Frontal cortex (tissue), 4 donors: ENCODE measurements around the gene PPP1R12A. TPM values are rescaled to one million over a fixed set of nuclear protein-coding genes. Genes with fewer than 3 reads are reported as not detected.
"Not testable (repeated sequence)": the region's sequence is repeated elsewhere in the genome, so short reads cannot be mapped to it uniquely, and the experiment has no call there.

Experiments used
- DNase-seq, 2 donors: peaks; one replicate each; pipeline ENCODE4 v3.0.0; 2012; ENCODE audit warnings: low spot score in 2 of 2
- FAIRE-seq: peaks from 2 replicates; lab custom pipeline; 2012; peaks lifted over from hg19 to GRCh38; lab: Jason Lieb, UNC
- total RNA-seq: library from RNA; depleted of rRNA; stranded (reverse); fragments of >200 nt; gene quantifications from one replicate; pipeline ENCODE4 v1.2.3, GENCODE V29; 2014
- donor health status: control.
- donor health status: control.
- donor health status: control.

Gene PPP1R12A
- total RNA-seq, 1 donor from 2014 or later: 181 TPM

DNA sequence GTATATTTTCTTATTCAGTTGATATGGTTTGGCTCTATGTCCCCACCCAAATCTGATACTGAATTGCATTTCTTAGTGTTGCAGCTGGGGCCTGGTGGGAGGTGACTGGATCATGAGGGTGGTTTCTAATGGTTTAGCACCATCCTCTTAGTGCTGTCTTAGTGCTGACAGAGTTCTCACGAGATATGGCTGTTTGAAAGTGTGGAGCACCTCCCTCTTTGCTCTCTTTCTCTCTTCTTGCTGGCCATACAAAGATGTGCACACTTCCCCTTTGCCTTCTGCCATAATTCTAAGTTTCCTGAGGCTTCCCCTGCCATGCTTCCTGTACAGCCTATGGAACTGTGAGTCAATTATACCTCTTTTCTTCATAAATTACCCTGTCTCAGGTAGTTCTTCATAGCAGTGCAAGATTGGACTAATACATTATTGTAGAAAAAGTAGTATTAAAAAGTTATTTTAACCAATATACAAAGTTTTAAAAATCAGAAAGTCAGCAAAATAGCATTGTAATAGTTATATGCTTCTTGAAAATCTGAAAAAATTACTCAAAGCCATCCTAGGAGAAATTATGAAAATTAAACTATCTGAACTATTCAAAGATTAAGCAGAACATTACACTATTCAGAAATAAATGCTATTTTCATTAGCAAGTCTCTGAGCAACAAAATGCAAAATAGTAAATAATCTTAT is 84.1 kb downstream of the PPP1R12A start:
- FAIRE-seq (no peak), DNase-seq (no peak)

DNA sequence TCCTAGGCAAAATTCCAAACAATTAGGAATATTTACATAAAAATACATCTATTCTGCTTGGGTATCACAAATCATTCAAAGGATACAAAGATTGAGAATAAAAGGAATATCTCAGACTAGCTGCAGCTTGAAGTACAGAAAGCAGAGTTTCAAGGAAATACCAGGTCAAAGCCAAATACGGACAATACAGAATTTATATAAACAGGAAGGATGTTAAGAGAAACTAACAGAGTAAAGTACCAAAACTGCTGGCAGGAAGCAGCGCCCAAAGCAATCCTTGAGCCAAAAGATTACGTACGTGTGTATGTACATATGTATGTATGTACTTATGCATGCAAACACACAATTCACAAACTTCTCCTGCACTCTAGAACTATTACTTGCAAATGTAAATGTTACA is 86.6 kb downstream of the PPP1R12A start:
- FAIRE-seq: no peak
- DNase-seq: no peak

DNA sequence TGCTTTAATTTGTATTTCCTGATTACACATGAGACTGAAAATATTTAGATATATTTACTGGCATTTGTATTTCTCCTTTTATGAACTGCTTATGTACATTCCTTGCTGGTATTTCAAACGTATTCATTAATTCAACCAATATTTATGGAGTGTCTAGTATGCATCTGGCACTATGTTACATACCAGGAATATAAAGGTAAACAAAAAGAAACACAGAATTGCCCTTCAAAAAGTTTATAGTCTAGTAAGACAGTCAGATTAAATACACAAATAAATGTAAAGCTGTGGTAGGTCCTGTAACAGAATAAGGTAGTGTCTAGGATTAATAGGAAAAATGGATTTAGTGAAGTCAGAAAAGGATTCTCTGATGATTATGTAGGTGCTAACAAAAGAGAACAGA is 87.5 kb downstream of the PPP1R12A start:
- no peak for FAIRE-seq
- DNase-seq: no peak

DNA sequence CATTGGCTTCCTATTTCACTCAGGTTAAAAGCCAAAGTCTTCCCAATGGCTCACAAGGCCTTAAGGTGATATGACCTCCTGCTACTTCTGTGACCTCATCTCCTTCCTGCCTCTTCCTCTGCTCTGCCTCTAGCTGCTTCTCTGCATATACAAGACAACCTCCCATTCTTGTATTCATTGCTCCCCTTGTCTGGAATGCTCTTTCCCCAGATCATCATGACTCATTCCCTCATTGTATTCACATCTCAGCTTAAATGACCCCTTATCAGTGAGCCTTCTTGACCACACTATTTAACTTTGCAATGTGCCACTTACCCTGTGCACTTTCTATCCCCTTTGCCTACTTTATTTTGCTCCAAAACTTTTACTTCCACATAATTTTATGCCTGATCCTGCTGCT is 90.2 kb downstream of the PPP1R12A start:
- no peak for FAIRE-seq
- DNase-seq: no peak

DNA sequence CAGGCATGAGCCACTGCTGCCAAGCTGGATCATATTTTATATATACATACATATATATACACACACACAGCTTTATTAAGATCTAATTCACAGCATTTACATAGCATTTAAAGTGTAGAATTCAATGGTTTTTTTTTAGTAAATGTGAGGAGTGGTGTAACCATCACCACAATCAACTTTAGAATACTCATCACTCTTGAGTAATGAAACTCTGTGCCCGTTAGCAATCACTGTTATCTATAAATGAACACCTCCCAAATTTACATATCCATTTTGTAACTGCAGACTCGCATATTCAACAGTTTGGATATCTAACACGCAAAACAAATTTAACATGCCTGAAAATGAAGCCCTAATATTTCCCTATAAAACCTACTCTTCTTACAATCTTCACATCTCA is 90.9 kb downstream of the PPP1R12A start:
- FAIRE-seq (no peak), DNase-seq (no peak)

DNA sequence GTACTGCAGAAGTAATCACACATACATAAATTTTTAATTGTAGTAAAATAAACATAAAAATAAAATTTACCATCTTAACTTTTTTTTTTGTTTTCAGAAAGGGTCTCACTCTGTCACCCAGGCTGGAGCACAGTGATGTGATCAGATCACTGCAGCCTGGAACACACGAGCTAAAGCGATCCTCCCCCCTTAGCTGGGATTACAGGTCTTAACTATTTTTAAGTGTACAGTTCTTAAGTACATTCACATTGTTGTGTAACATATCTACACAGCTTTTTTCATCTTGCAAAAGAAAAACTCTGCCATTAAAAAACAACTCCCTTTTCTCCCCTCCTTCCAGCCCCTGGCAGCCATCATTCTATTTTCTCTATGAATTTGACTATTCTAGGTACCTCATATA is 92.3 kb downstream of the PPP1R12A start:
- no peak for FAIRE-seq
- DNase-seq: no peak

DNA sequence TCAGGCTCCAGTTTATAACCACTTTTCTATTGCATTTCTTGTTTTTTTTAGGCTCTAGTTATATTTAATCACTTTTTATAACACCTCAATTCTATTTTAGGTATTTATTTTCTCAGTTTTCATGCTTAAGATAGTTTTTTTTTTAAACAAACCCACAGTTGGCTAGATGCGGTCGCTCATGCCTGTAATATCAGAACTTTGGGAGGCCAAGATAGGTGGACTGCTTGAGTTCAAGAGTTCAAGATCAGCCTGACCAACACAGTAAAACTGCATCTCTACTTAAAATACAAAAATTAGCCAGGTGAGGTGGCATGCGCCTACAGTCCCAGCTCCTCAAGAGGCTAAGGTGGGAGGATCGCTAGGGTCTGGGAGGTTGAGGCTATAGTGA is 93.0 kb downstream of the PPP1R12A start:
- DNase-seq (no peak), FAIRE-seq (no peak)

DNA sequence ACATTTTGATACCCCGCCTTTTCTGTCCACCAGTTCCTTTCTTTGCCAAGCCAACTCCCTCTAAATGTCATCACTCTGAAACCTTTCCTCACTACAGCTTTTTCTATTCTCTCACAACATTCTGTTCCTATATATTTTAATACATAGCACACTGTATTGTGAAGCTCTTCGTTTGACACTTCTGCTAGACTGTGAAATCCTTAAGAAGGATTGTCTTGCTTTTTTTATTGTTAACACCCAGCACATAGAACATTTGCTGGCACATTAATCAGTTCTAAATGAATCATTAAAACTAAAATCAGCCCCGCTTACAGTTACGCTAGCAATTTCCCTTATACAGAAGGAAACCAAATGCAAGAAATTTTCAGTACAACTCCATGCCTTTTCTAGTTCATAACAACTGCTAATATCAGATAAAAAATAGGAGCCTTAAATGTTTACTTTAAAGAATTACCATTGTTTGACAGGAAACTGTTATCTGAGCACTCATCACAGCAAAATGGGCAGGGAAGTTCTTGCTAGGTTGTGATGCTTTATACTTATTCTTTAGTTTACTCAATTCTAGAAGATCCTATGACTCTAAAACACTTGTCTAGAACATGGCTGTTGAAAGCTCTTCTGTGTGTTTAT is 93.5 kb downstream of the PPP1R12A start:
- FAIRE-seq (no peak), DNase-seq (no peak)

DNA sequence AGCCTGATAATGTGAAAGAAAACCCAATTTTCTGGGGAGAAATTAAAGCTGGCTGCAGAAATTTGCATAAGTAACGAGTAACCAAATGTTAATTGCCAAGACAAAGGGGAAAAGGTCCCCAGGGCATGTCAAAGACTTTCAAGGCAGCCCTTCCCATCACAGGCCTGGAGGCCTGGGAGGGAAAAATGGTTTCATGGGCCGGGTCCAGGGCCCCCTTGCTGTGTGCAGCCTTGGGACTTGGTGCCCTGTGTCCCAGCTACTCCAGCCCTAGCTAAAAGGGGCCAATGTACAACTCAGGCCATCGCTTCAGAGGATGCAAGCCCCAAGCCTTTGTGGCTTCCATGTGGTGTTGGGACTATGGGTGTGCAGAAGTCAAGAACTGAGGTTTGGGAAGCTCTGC is 96.5 kb downstream of the PPP1R12A start:
- no peak for FAIRE-seq
- no peak for DNase-seq

DNA sequence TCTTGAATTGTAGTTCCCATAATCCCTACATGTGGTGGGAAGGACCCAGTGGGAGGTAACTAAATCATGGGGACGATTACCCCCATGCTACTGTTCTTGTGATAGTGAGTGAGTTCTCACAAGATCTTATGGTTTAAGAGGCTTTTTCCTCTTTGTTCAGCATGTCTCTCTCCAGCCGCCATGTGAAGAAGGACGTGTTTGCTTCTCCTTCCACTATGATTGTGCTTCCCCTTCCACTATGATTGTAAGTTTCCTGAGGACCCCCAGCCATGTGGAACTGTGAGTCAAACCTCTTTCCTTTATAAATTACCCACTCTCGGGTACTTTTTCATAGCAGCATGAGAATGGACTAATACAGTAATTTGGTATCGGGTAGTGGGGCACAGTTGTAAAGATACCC is 97.3 kb downstream of the PPP1R12A start:
- no peak for DNase-seq
- no peak for FAIRE-seq

DNA sequence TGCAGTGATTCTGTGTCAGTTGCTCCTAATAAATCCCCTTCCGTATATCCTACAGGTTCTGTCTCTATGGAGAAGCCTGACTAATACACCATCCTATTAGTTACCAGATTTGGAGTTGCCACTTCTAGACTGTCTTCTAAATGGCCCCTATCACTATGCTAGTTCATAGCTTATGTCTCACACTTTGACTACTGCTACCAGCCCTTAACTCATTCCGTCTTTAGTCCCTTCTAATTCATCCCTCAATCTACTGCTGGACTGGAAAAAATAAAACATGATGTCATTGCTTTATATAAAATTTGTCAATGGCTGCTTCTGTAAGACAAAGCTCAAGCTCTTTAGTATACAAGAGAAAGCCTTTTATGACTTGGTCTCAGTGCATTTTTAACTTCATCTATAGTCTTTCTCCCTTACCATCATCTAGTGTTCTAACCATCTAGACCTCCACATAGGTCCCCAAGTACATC is 99.5 kb downstream of the PPP1R12A start:
- no peak for DNase-seq
- FAIRE-seq: no peak

DNA sequence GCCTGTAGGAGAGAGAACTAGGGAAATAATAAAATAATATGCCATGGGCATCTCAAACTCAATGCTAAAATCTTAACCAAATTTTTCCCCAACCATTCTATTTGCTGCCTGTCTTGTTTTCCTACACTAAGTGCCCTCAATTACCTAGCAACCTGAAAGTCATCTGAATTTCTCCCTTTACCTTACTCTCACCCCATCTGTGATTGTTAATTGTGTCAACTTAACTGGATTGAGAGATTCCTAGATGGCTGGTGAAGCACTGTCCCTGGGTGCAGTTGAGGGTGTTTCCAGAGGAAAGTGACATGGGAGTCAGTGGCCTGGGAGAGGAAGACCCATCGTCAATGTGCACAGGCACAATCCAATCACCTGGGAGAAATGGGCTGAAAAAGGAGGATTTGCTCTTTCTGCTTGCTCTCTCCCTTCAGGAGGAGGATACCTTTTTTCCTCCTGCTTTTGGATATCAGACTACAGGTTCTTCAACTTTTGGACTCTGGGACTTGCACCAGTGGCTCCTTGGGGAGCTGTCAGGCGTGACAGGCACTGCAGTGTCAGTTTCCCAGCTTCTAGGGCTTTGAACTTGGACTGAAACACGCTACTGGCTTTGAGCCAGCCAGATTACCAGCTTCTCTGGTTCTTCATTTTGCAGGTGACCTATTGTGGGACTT is 100.1 kb downstream of the PPP1R12A start:
- FAIRE-seq (no peak), DNase-seq (no peak)

DNA sequence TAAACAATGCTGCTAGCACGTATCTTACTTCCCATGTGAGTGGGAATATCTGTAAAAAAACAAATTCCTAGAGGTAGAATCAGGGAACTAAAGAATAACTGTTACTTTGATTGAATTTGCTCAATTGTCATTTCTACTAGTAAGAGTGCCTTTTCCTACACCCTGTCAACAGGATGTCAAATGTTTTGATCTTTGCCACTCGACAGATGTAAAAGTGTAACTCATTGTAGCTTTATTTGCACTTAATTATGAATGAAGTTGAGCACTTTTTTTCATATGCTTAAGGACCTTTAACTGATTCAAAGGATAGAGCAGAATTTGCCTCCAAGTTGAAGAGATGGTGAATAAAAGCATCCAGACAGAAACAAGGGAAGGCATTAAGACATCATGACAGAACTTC is 104.5 kb downstream of the PPP1R12A start:
- DNase-seq (no peak), FAIRE-seq (no peak)

DNA sequence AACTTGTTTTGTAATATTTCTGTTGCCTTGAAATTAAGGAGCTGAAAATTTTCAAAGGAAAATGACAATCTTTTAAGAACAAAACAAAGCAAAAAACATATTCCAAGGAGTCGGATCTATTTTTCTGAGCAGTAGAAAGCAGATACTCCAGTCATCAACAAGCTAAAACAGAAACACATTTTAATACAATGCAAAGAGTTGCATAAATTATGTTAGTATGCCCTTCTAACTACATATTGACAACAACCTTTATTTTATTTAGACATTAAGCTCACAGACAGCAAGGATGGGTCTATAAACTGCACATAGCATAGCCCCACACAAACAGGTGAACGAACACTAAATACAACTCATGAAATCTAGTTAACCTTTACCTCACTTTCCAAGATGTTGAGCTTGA is 106.0 kb downstream of the PPP1R12A start:
- FAIRE-seq: no peak
- no peak for DNase-seq

DNA sequence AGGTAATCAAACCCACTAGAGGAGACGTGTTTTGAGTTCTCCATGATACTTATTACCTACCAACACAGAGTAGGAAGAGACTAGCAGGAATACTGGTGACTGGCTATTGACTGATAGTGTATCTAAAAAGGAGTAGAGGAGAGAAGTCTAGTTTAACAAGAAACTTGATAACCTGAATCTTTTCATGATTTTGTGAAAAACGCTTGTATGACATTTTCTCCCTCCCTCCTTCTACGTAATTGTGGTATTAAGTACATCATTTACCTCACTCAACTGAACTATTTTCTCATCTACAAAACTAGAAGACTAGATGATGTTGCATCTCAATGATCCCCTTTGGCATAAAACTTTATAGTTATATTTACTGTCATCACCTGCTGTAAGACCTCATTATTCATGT is 107.4 kb downstream of the PPP1R12A start:
- DNase-seq (no peak), FAIRE-seq (no peak)

DNA sequence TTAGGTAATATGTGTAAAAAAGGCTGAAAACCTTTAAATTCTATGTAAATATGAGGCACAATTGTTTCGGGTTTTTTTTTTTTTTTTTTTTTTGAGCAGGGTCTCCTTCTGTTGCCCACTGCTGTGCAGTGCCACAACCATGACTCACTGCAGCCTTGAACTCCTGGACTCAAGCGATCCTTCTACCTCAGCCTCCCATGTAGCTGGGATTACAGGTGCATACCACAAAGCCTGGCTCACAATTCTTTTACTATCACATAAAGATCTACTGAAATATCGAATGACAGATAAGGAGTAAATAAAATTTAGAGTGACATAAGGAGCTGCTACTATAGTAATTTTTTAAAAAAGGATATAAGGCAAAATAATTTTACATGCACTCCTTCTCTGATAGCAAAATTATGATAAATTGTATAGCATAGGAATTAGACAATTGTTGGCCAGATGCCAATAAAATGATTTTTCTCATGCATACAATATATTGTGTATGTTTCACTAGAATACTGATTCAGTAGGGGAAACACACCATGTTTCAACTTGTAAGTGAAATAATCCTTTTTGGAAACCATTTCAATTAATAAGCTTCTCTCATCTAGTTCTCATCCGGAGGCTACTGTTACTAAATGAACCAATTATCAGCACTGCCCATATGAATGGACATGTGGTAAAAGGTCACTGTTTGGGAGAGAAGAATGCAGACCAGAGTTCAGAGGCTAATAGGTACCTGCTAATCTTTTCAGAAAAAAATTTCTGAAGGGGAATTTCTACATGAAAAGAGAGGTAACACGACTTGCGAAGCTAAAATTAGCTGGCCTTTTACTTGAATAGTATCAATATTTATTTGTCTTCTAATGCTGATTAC is 108.4 kb downstream of the PPP1R12A start:
- FAIRE-seq: no peak
- no peak for DNase-seq

DNA sequence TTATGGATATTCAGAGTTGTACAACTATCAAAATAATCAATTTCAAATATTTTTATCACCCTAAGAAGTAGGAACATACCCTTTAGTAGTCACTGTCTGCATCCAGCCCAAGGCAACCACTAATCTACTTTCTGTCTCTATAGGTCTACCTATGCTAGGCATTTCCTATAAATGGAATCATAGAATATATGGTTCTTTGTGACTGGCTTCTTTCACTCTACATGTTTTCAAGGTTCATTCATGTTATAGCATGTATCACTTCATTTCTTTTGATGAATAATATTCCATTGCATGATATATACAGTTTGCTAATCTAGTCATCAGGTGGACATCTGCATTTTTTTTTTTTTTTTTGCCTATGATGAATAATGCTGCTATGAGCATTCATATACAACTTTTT is 112.4 kb downstream of the PPP1R12A start:
- no peak for FAIRE-seq
- DNase-seq: no peak

DNA sequence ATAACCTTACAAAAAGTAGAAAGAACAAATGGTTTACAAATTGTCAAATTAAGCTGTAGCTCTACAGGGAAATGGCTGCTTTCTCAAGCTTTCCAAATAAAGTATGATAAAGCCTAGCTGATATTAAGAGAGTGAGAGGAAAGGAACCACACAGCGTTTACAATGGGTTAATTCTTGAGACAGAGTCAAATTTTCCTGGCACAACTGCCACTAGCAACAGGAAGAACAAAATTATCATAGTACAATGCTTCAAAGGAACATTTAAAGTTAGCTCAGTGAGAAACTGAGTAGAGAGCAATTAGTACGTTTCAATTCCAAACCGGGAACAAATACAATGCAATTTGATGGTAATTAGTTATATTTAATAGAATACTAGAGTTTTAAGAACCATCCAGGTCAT is 116.0 kb downstream of the PPP1R12A start:
- no peak for FAIRE-seq
- no peak for DNase-seq

DNA sequence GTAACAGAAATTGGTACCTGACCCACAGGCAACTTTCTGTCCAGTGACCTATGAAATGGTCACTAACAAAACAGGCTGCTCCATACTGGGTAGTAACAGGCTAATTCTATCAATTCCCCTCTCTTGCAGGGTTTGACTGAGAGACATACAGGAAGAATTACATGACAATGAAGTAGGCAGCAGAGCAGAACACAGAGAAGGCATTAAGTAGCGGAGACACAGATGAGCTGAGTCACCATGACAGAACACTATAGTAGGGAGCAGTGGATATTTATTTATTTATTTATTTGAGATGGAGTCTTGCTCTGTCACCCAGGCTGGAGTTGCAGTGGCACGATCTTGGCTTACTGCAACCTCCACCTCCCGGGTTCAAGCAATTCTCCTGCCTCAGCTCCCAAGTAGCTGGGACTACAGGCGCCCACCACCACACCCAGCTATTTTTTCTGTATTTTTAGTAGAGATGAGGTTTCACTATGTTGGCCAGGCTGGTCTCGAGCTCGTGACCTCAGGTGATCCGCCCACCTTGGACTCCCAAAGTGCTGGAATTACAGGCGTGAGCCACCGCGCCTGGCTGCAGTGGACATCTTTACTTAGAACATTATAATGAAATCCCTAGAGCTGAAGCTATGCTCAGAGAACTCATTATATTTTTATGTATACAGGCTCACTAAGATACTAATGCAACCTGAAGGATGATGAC is 150.4 kb downstream of the PPP1R12A start:
- FAIRE-seq, DNase-seq: not testable (repeated sequence)
